Measurements from ENCODE around the gene CADM1.
A peak's percentile ranks its signal among the peaks of the same experiment; 100 is the strongest.

CADM1 gene

DNA sequence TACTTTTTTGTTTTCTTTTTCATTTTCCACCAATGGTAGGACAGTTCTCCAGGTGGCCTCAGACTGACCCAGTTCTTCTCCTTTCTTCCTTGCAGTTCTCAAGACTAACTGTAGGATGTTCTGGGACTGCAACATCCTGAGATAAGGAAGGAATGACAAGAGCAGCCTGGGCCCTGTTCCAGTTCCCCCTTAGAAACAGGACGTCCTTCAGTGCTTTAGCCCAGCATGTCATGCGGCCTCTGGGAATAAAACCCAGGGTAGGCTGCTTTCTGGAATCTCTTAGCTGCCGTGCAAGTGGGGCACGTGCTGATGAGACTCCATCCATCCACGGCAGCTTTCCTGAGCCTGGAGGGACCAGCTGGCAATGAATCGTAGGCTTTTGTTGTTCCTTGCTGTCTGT is 24.0 kb upstream of the CADM1 start:
- no peaks in the 10 kb centered on the region for H3K36me3 ChIP-seq (ENCODE audit: control insufficient read depth, insufficient read depth, low read length)
- H3K27ac ChIP-seq (ENCODE audit: low read depth, low read length): no peak overlapping the region

GRCh38 chr11:115527534-115528125 is 23.4 kb upstream of the CADM1 start:
- no peak overlapping the region for H3K27ac ChIP-seq (ENCODE audit: low read depth, low read length)
- no peaks in the 10 kb centered on the region for H3K4me1 ChIP-seq (ENCODE audit: control insufficient read depth, insufficient read depth, low read length)
- no peak overlapping the region for H3K9ac ChIP-seq (ENCODE audit: low read length)
- H3K27me3 ChIP-seq (ENCODE audit: control insufficient read depth, insufficient read depth, low read length): no peaks in the 10 kb centered on the region
- no peak overlapping the region for H3K4me3 ChIP-seq (ENCODE audit: low read length)
- no peaks in the 10 kb centered on the region for H3K36me3 ChIP-seq (ENCODE audit: control insufficient read depth, insufficient read depth, low read length)

More for the DNA sequence above, 24.0 kb upstream of the CADM1 start:
- Histone ChIP-seq H3K27me3 (ENCODE audit: control insufficient read depth, insufficient read depth, low read length) (no peaks in the 10 kb centered on the region), H3K4me3 (ENCODE audit: low read length) (no peak overlapping the region), H3K4me1 (ENCODE audit: control insufficient read depth, insufficient read depth, low read length) (no peaks in the 10 kb centered on the region), H3K9ac (ENCODE audit: low read length) (no peak overlapping the region)

DNA sequence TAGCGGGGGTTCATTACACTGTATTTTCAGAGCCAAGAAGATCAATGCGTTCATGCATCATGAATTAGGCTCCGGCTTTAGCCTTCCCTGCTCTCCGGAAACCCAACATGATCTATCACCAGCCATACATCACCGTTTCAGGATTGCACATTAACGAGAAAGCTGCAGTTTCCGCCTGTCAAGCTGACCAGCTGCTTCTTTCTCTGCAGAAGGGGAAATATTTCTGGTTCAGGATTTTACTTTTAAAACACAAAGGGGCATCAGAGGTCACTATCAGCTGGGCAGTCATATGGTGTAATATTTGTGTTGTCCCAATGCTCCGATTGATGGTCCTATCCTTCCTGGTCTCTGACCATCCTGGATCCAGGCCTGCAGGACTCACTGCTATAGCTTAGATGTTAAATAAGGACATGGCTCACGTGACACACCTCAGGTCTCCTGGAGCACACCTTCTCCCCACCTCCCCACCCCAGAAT is 21.4 kb upstream of the CADM1 start:
- H3K4me1 ChIP-seq (ENCODE audit: control insufficient read depth, insufficient read depth, low read length): no peaks in the 10 kb centered on the region
- H3K36me3 ChIP-seq (ENCODE audit: control insufficient read depth, insufficient read depth, low read length): no peaks in the 10 kb centered on the region
- H3K27me3 ChIP-seq (ENCODE audit: control insufficient read depth, insufficient read depth, low read length): no peaks in the 10 kb centered on the region
- no peak overlapping the region for H3K4me3 ChIP-seq (ENCODE audit: low read length)
- H3K27ac ChIP-seq (ENCODE audit: low read depth, low read length): no peak overlapping the region
- H3K9ac ChIP-seq (ENCODE audit: low read length): no peak overlapping the region

GRCh38 chr11:115524572-115524971 is 20.4 kb upstream of the CADM1 start:
- Histone ChIP-seq H3K4me1 (ENCODE audit: control insufficient read depth, insufficient read depth, low read length) (no peaks in the 10 kb centered on the region), H3K27me3 (ENCODE audit: control insufficient read depth, insufficient read depth, low read length) (peaks cover 4% of the 10 kb centered on the region), H3K4me3 (ENCODE audit: low read length) (no peak overlapping the region), H3K27ac (ENCODE audit: low read depth, low read length) (no peak overlapping the region), H3K36me3 (ENCODE audit: control insufficient read depth, insufficient read depth, low read length) (no peaks in the 10 kb centered on the region), H3K9ac (ENCODE audit: low read length) (no peak overlapping the region)

- no peak overlapping the region for H3K27ac ChIP-seq (ENCODE audit: low read depth, low read length)
- H3K27me3 ChIP-seq (ENCODE audit: control insufficient read depth, insufficient read depth, low read length): peaks cover 4% of the 10 kb centered on the region
- no peak overlapping the region for H3K9ac ChIP-seq (ENCODE audit: low read length)
- H3K4me1 ChIP-seq (ENCODE audit: control insufficient read depth, insufficient read depth, low read length): no peaks in the 10 kb centered on the region
- H3K36me3 ChIP-seq (ENCODE audit: control insufficient read depth, insufficient read depth, low read length): no peaks in the 10 kb centered on the region
- no peak overlapping the region for H3K4me3 ChIP-seq (ENCODE audit: low read length)
Measured at GRCh38 chr11:115523727-115524399, 19.6 kb upstream of the CADM1 start.

- Histone ChIP-seq H3K4me3 (ENCODE audit: low read length) (no peak overlapping the region), H3K36me3 (ENCODE audit: control insufficient read depth, insufficient read depth, low read length) (no peaks in the 10 kb centered on the region), H3K27me3 (ENCODE audit: control insufficient read depth, insufficient read depth, low read length) (peaks cover 4% of the 10 kb centered on the region), H3K9ac (ENCODE audit: low read length) (no peak overlapping the region), H3K27ac (ENCODE audit: low read depth, low read length) (no peak overlapping the region), H3K4me1 (ENCODE audit: control insufficient read depth, insufficient read depth, low read length) (no peaks in the 10 kb centered on the region)
Measured at GRCh38 chr11:115522302-115522701, 18.1 kb upstream of the CADM1 start.

- H3K4me3 ChIP-seq (ENCODE audit: low read length): no peak overlapping the region
- no peaks in the 10 kb centered on the region for H3K4me1 ChIP-seq (ENCODE audit: control insufficient read depth, insufficient read depth, low read length)
- peaks cover 4% of the 10 kb centered on the region for H3K27me3 ChIP-seq (ENCODE audit: control insufficient read depth, insufficient read depth, low read length)
- no peak overlapping the region for H3K27ac ChIP-seq (ENCODE audit: low read depth, low read length)
- no peaks in the 10 kb centered on the region for H3K36me3 ChIP-seq (ENCODE audit: control insufficient read depth, insufficient read depth, low read length)
- no peak overlapping the region for H3K9ac ChIP-seq (ENCODE audit: low read length)
Measured at GRCh38 chr11:115521825-115522224, 17.6 kb upstream of the CADM1 start.

DNA sequence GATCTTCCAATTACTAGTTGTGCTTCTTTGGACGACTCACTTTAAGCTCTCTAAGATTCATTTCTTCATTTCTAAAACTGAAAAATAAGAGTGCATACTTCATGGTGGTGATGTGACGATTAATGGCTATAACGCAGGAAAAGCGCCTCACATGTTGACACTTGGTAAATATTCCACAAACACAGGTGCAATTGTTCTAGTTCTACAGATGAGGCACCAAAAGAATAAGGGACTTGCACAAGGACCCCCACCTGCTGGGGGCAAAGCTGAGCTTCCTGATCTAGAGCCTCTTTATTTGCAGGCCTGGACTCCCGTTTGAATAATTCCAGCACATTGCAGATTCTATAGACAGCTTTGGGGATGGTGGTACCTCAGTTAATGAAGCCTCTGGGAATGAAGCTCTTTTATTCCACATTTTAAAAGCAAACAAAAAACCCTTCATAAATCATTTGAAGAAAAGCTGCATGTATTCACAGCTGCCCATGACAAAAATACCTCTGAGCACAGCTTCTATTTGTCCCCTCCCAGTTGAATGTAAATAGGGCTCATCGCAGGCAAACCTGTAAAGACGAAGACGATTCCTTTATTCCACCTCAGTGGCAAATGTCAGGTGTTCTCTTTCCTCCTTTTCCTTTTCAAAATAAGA is 14.9 kb upstream of the CADM1 start:
- Histone ChIP-seq H3K4me3 (ENCODE audit: low read length) (no peak overlapping the region), H3K36me3 (ENCODE audit: control insufficient read depth, insufficient read depth, low read length) (no peaks in the 10 kb centered on the region), H3K27me3 (ENCODE audit: control insufficient read depth, insufficient read depth, low read length) (peaks cover 4% of the 10 kb centered on the region), H3K9ac (ENCODE audit: low read length) (no peak overlapping the region), H3K4me1 (ENCODE audit: control insufficient read depth, insufficient read depth, low read length) (no peaks in the 10 kb centered on the region), H3K27ac (ENCODE audit: low read depth, low read length) (no peak overlapping the region)

GRCh38 chr11:115515647-115516395 is 11.6 kb upstream of the CADM1 start:
- Histone ChIP-seq H3K9ac (ENCODE audit: low read length) (no peak overlapping the region), H3K36me3 (ENCODE audit: control insufficient read depth, insufficient read depth, low read length) (no peaks in the 10 kb centered on the region), H3K4me3 (ENCODE audit: low read length) (no peak overlapping the region), H3K27ac (ENCODE audit: low read depth, low read length) (no peak overlapping the region), H3K4me1 (ENCODE audit: control insufficient read depth, insufficient read depth, low read length) (no peaks in the 10 kb centered on the region), H3K27me3 (ENCODE audit: control insufficient read depth, insufficient read depth, low read length) (peaks cover 4% of the 10 kb centered on the region)

DNA sequence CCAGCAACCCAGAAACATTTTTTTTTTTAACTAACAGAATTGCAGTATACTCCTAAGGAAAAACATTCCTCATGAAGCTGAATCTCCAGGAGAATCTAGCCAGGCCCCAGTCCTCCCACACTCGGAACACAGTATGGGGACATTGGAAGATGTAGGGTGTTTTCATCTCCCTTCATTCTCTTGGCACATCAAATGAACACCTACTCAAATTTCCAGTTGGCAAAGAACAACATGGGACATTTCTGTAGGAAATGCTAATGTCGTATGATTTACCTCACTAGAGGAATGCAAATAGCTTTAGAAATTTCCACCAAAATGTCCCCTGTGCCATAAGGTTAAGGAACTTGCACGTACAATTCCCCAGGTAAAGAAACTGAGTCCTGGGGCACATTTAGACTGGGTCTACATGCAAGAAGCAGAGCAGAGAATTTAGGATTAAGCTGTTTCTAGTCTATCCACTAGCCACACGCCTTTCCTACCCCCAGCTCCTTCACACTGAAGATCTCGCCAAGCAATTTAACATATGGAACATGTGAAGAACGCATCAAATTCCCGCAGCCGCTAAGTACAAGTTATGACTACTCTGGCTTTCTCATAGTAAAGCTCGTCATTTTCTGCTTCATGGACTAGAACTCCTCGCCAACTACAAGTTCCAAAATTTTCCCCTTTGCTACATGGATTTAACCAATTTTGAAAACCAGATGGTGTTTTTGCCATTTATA is 2.9 kb upstream of the CADM1 start:
- Histone ChIP-seq H3K4me1 (ENCODE audit: control insufficient read depth, insufficient read depth, low read length) (no peaks in the 10 kb centered on the region), H3K27ac (ENCODE audit: low read depth, low read length) (no peak overlapping the region), H3K36me3 (ENCODE audit: control insufficient read depth, insufficient read depth, low read length) (no peaks in the 10 kb centered on the region)

GRCh38 chr11:115505175-115505574 is 960 bp upstream of the CADM1 start:
- Histone ChIP-seq H3K36me3 (ENCODE audit: control insufficient read depth, insufficient read depth, low read length) (no peaks in the 10 kb centered on the region), H3K4me1 (ENCODE audit: control insufficient read depth, insufficient read depth, low read length) (no peaks in the 10 kb centered on the region), H3K9ac (ENCODE audit: low read length) (no peak overlapping the region), H3K27me3 (ENCODE audit: control insufficient read depth, insufficient read depth, low read length) (no peaks in the 10 kb centered on the region), H3K27ac (ENCODE audit: low read depth, low read length) (no peak overlapping the region), H3K4me3 (ENCODE audit: low read length) (peak overlapping the region; percentile 83)

More for the DNA sequence above, 2.9 kb upstream of the CADM1 start:
- Histone ChIP-seq H3K27me3 (ENCODE audit: control insufficient read depth, insufficient read depth, low read length) (no peaks in the 10 kb centered on the region), H3K9ac (ENCODE audit: low read length) (no peak overlapping the region), H3K4me3 (ENCODE audit: low read length) (no peak overlapping the region)

- peak overlapping the region; percentile 25 for H3K9ac ChIP-seq (ENCODE audit: low read length)
- peak overlapping the region; percentile 79 for H3K4me3 ChIP-seq (ENCODE audit: low read length)
- H3K27me3 ChIP-seq (ENCODE audit: control insufficient read depth, insufficient read depth, low read length): no peaks in the 10 kb centered on the region
- H3K36me3 ChIP-seq (ENCODE audit: control insufficient read depth, insufficient read depth, low read length): no peaks in the 10 kb centered on the region
- H3K27ac ChIP-seq (ENCODE audit: low read depth, low read length): peak overlapping the region; percentile 70
- H3K4me1 ChIP-seq (ENCODE audit: control insufficient read depth, insufficient read depth, low read length): no peaks in the 10 kb centered on the region
Measured at GRCh38 chr11:115503886-115504275, 334 bp downstream of the CADM1 start.

All from rectal smooth muscle tissue (tissue), 1 donor.